RWPE2 (cell line): ENCODE data around the gene SPTB.
A peak's percentile ranks its signal among the peaks of the same experiment; 100 is the strongest.

ENCODE experiments used
- ATAC-seq: fragments of 200-7000 bp; cut with Tn5 transposase; 3 replicates; pipeline ENCODE4 v1.9.1; 2021; ENCODE audit warnings: low read depth
- DNase-seq: peaks from one replicate; pipeline ENCODE4 v3.0.0-alpha.2; 2020; ENCODE audit warnings: low spot score
- H3K27ac ChIP-seq: fragments of 450-650 bp; 2 replicates; pipeline ENCODE4 v1.5.1; 2017; ENCODE audit warnings: mild to moderate bottlenecking; ENCODE audit not compliant: poor library complexity, severe bottlenecking
- H3K27me3 ChIP-seq: fragments of 250-450 bp; sonication (Bioruptor Pico); 2 replicates; pipeline ENCODE4 v1.5.1; 2021; ENCODE audit warnings: mild to moderate bottlenecking, moderate library complexity; ENCODE audit not compliant: insufficient read depth, poor library complexity, severe bottlenecking
- H3K36me3 ChIP-seq: fragments of 250-450 bp; sonication (Bioruptor Pico); 2 replicates; pipeline ENCODE4 v1.5.1; 2020; ENCODE audit warnings: low read depth, mild to moderate bottlenecking, moderate library complexity
- H3K4me1 ChIP-seq: fragments of 250-450 bp; sonication (Bioruptor Pico); 2 replicates; pipeline ENCODE4 v1.5.1; 2021; ENCODE audit warnings: mild to moderate bottlenecking, moderate library complexity; ENCODE audit not compliant: insufficient read depth, poor library complexity, severe bottlenecking
- H3K4me3 ChIP-seq: fragments of 250-450 bp; sonication (Bioruptor Pico); 2 replicates; pipeline ENCODE4 v1.5.1; 2021; ENCODE audit warnings: mild to moderate bottlenecking, moderate library complexity; ENCODE audit not compliant: severe bottlenecking
- H3K9me3 ChIP-seq: fragments of 250-450 bp; sonication (Bioruptor Pico); 2 replicates; pipeline ENCODE4 v1.5.1; 2021; ENCODE audit warnings: mild to moderate bottlenecking, moderate library complexity; ENCODE audit not compliant: severe bottlenecking
- CTCF ChIP-seq: fragments of 450-650 bp; IDR thresholded peaks from one replicate; pipeline ENCODE4 v1.5.1; 2017; ENCODE audit warnings: mild to moderate bottlenecking, moderate library complexity; ENCODE audit not compliant: poor library complexity, severe bottlenecking

Gene SPTB

GRCh38 chr14:64731141-64731581 lies 148.5 kb downstream of the SPTB start:
- DNase-seq = peak; percentile 64
- H3K4me3 ChIP-seq = no peak overlapping the region
- TF ChIP-seq CTCF = no peak
- peaks cover 91% of the 10 kb centered on the region for H3K36me3 ChIP-seq
- no peaks in the 10 kb centered on the region for H3K27me3 ChIP-seq
- peaks cover 9% of the 10 kb centered on the region for H3K4me1 ChIP-seq
- H3K27ac ChIP-seq = no peak overlapping the region
- ATAC-seq = no peak
- H3K9me3 ChIP-seq = no peaks in the 10 kb centered on the region

GRCh38 chr14:64730681-64731080 lies 149.0 kb downstream of the SPTB start:
- H3K27ac ChIP-seq = no peak overlapping the region
- no peaks in the 10 kb centered on the region for H3K27me3 ChIP-seq
- H3K9me3 ChIP-seq = no peaks in the 10 kb centered on the region
- peaks cover 86% of the 10 kb centered on the region for H3K36me3 ChIP-seq
- TF ChIP-seq CTCF = no peak
- ATAC-seq = no peak
- peaks cover 14% of the 10 kb centered on the region for H3K4me1 ChIP-seq
- DNase-seq = peak; percentile 51
- H3K4me3 ChIP-seq = no peak overlapping the region

- Histone ChIP-seq H3K27ac (peak overlapping the region; percentile 93), H3K4me3 (no peak overlapping the region), H3K4me1 (peaks cover 20% of the 10 kb centered on the region), H3K9me3 (no peaks in the 10 kb centered on the region), H3K27me3 (no peaks in the 10 kb centered on the region), H3K36me3 (peaks cover 80% of the 10 kb centered on the region)
- TF ChIP-seq CTCF = no peak
- ATAC-seq = no peak
- DNase-seq = peak; percentile 56
Observed at GRCh38 chr14:64730061-64730440, 149.7 kb downstream of the SPTB start.

- Histone ChIP-seq H3K27ac (peak overlapping the region; percentile 93), H3K4me3 (no peak overlapping the region), H3K36me3 (peaks cover 75% of the 10 kb centered on the region), H3K4me1 (peaks cover 25% of the 10 kb centered on the region), H3K9me3 (no peaks in the 10 kb centered on the region), H3K27me3 (no peaks in the 10 kb centered on the region)
- no peak for TF ChIP-seq CTCF
- ATAC-seq (no peak), DNase-seq (peak; percentile 45)
Observed at GRCh38 chr14:64729386-64730060, 150.2 kb downstream of the SPTB start.

GRCh38 chr14:64728856-64729255 lies 150.9 kb downstream of the SPTB start:
- Histone ChIP-seq H3K27ac (peak overlapping the region; percentile 93), H3K36me3 (peaks cover 74% of the 10 kb centered on the region), H3K9me3 (no peaks in the 10 kb centered on the region), H3K4me1 (peaks cover 32% of the 10 kb centered on the region), H3K27me3 (no peaks in the 10 kb centered on the region), H3K4me3 (no peak overlapping the region)
- TF ChIP-seq CTCF = no peak
- DNase-seq = peak; percentile 45
- no peak for ATAC-seq
